ENCODE measurements around the gene LRIG1.

LRIG1 gene

DNA sequence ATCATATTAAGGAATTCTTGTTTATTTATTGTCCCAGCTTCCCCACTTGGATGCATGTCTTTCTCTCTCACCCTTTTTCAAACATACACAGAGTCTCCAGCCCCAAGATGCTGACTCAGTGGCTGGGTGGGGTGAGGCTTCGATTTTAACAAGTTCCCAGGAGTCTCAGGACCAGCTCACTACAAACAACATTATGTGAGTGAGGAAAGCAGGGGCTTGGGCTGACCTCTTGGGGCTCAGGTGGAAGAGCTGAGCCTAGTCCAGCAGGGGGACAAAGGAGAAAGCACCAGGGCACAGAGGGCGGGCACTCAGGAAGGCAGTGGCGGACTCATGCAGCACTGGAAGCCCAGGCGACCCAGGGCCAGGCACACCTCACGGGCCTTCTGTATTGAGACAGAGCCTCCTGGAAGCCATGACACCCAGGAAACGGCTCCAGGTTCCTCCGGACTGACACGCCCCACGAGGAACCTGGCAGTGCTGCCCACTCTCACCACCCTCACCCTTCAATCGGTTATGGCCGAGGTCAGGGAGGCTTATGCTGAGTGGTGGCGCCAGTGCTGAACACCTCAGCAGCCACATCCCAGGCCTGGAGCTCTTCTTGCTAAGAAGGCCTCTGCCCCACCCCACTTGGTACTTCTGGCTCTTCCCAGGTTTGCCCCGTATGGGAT lies 97.4 kb downstream of the LRIG1 start:
- DNase-seq (ENCODE audit: low spot score): no peak

DNA sequence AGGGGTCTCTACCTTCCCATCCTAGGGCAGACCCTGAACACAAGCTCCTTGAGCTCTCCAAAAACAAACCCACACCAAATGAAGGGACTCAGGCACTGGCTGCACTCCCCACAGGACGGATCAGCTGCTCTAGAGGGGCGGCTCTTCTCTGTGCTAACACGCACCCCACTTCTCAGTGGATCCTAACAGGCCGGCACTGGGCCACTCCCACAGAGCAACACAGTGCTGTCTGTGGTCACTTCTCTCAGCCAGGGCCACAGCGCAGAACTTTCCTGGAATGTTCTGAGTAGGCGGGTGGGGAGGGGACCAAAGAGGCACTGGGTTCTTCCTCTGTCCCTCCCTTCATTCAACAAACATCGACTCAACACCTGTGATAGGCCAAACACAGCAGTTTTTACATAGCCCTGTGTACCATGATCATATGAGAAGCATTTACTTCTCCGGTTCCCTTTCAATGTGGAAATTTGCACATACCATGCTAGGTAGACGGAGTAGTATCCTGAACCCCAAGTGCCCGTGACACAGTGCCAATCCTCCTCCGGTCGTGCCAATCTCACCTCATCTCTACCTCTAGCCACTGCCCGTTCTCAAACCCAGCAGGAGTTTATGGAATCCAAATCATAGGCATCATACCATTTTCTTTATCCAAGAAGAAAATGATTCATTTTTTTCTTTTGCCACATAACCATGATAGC lies 98.1 kb downstream of the LRIG1 start:
- DNase-seq (ENCODE audit: low spot score): no peak

DNA sequence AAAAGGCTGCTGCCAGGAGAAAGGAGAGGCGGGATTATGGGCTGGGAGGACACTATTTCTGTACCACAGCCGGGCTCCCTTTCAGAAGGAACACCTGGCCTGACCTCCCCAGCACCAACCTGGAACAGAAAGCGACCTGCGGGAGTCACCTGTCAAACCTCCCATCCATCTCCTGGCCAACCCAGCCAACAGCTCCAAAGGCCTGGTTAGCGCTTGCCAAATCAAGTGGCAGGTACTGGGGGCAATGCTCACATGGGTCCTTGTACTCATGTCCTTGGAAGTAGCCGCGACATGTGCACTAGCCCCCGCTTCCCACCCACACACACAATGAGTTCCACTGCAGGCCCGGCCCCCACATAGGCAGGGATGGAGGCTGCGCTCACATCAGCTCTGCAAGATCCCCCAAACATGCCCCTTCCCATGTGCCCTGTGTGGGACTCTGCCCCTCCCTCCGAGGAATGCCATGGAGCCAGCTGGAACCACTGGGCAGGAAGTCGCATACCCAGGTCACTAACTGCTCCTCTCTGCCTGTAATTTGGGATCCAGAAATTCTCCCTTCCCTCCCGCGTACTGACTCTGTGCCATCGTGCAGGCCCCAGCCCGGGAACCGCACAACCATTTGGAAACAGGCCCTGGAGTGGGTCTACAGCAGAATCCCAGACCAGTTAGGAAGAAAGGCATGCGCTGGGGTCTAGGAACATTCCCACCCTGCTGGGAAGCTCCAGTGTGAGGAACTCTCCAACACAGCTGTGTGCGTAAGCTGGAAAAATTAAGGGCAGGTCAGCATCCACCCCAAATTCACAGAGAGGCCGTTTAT lies 98.9 kb downstream of the LRIG1 start:
- DNase-seq (ENCODE audit: low spot score): no peak

DNA sequence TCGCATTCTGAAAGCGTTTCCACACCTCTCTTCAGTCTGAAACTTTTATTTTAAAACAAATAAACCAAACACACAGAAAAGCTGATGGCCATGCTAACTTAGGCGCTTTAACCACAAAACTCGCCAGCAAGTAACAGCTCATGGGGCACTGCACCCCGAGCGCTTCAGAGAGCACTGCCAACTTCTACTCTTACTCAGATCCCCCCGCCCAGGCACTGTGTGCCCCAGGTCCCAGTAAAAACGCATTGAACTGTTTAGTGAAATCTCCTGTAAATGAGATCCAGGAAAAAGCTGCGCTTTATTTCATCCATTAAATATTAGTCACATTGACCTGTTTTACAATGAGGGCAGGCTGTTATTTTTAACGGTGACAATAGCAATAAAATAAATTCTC lies 99.7 kb downstream of the LRIG1 start:
- no peak for DNase-seq (ENCODE audit: low spot score)

DNA sequence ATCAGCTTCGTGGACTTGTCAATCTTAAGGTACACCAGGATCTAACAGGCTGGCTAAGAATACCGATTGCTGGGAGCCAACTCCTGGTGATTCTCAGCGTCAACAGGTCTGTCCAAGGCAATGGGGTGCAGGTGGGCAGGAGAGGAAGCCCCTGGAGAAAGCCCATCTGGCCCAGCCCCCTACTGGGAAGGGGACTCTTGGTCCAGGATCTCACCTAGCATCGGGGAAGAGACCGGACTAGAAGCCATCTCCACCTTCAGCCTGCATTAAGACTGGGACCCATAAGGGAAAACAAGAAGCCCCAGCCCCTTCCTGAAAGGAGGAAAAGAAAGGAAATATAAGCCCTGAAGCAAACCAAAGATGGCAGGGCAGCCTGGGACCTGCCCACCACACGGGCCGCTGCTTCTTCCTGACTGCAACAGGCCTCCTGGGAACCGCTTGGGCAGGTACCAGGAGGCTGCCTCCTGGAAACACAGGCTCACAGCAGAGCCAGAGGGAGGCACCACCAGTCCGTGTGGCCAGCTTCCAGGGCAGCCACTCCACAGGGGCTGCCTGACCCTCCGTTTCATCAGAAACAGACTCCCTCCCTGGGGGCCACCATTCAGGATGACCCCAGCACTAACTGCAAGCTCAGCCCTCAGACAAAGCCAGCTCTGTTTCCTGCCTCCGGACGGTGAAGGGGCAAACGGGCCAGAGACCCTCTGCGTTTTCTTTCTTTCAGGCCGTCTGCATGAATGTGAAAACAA lies 100.2 kb downstream of the LRIG1 start:
- no peak for DNase-seq (ENCODE audit: low spot score)

DNA sequence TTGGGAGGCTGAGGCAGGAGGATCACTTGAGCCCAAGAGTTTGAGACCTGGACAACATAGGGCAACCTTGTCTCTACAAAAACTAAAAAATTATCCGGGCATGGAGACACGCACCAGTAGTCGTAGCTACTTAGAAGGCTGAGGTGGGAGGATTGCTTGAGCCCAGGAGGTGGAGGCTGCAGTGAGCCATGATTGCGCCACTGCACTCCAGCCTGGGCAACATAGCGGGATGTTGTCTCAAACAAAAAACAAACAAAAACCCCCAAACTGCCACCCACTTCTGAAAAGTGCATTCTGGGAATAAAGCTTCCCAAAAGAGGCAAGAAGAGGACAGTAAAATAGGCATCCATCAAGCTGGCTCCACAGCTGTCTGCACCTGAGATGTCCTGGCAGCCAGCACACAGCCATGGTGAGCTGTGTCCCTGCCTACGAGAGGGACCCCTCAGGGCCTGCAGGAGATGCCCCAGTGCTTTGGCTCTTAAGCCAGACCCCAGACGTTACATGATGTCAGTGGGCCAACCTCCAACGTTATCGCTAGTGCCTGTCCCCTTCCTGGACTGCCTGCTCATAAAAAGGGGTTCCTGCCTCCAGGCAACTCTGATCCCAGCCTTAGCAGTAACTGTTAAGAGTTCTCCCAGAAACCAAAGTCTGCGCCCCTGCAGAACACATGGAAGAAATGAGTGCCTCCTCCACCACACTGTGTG lies 101.1 kb downstream of the LRIG1 start:
- DNase-seq (ENCODE audit: low spot score): no peak

DNA sequence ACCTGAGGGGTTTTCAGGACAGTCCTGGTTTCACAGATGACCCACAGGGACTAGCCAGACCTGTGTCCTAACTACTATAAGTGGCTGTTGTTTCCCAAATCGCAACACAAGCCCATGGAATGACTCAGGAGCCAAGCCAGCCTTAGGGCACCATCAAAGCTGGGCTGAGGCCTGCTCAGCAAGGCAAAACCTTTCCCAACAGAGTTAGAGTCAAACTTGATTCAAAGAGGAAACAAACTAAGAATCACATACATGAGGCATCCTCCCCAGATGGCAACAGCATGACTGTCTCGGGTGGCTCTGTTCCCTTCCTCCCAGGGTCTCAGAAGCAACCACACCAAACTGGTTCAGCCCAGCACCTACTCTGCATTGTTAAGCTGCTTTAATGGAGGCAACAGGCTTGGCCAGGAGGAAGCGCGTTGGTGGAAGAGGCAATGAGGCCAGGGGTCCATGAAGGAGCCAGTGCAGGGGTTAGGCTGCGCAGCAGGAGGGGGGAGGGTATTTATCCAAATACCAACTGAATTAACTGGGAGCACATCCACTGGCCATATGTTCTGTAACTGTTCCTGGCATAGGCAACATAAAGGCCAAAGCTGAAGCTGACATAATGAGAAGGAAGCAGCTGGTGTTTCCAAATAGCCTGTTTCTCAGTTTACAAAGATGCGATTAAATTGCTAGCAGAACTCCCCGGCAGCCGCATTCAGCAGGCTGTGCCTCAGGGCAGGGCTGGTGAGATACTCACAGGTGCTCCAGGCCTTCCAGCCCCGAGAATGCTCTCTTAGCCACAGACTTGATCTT lies 102.4 kb downstream of the LRIG1 start:
- DNase-seq (ENCODE audit: low spot score): no peak

DNA sequence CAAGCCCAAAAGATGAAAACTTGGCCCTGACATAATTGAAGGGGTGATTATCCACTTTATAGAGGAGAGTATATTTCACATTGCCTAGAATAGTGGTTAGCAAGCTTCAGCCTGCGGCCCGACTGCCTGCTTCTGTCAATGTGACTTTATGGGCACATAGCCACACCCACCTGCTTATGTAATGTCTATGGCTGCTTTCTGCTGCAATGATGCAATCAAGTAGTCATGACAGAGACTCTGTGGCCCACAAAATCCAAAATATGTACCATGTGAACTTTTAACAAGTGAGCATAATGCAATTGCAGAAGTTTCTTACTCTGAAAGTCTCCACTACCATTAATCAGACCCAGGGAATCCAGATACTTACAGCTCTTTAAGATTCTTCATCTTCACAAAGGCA lies 103.1 kb downstream of the LRIG1 start:
- no peak for DNase-seq (ENCODE audit: low spot score)

DNA sequence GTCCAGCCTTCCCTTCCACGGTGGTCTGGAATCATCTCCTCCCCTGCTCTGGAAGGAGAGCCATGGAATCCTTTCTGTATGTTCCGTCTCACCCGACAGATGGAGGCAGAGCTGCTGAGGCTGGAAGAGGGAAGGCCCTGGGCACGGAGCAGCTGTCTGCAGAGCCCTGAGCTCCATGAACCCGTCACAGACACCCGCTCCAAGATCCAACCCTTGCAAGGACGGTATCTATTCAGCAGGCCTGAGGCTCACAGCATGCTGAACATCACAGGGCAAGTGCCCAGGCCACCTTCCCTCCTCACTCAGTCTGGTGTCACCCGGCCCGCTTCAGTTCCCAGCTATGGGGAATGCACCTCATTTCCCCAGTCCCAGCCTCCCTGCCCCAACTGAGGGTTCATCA lies 103.9 kb downstream of the LRIG1 start:
- no peak for DNase-seq (ENCODE audit: low spot score)

DNA sequence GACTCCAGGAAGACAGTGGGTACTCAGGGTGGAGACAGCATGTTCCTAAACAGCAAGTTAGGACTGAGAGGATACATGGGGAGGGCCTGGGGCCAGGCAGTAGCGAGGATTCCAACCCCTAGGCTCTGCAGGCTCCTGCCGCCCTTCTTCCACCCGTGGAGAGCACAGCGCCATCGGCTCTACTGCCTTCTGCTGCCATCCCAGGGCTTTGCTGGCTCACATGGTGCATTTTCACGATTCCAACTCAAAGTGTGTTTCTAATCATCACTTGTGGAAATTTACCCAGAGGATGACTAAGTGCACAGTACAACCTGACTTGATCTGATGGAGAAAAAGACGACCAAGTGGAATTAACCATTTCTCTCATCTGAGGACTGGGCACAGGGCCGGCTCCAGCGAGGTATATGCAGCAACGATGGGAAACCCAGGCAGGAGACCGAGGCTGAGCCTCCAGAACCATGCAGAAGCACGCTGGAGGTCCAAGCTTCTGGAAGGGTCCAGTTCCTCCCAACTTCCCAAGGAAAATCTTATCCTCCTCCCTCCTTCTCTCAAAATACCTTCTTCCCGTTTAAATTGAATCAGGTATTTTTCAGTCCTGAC lies 104.6 kb downstream of the LRIG1 start:
- DNase-seq (ENCODE audit: low spot score): no peak

DNA sequence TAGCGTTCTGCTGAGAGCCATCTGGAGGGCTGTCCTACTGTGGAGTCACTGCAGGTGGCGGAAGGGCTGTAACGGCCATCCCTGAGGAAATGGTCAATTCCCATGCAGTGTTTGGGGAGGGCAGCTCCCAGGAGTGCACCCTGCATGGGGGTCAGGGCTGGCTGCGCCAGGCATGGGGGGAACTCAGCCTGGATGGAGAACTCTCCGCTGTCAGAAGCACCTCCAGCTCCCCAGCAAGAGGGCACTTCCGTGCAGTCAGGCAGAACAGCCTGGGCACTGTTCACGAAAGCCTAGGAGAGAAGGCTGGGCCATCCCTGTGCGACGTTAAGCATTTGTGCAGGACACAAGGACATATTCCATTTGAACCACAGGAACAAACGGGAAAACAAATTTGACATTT lies 105.2 kb downstream of the LRIG1 start:
- DNase-seq (ENCODE audit: low spot score): no peak

DNA sequence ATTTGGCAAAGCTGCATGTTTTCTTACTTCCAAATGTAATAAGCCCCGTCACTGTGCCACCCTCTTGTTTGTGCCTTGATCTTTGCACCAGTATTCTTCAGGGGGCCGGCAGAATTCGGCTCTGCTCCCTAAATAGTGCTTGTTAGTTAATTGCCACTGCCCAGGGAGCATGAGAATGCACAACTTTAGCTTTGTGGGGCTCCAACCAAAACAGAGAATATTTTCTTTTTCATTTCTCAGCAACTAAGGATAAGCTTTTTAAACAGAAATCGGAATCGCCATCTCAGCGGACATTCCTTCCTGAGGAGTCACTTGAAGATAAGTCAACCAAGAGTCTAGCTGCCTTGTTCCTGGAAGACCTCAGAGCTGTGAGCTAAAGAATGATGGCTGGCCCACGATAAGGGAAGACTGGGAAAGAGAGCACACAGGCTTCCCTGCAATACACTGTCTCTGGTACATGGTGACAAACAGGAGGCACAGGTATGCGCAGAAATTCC lies 106.0 kb downstream of the LRIG1 start:
- DNase-seq (ENCODE audit: low spot score): no peak

DNA sequence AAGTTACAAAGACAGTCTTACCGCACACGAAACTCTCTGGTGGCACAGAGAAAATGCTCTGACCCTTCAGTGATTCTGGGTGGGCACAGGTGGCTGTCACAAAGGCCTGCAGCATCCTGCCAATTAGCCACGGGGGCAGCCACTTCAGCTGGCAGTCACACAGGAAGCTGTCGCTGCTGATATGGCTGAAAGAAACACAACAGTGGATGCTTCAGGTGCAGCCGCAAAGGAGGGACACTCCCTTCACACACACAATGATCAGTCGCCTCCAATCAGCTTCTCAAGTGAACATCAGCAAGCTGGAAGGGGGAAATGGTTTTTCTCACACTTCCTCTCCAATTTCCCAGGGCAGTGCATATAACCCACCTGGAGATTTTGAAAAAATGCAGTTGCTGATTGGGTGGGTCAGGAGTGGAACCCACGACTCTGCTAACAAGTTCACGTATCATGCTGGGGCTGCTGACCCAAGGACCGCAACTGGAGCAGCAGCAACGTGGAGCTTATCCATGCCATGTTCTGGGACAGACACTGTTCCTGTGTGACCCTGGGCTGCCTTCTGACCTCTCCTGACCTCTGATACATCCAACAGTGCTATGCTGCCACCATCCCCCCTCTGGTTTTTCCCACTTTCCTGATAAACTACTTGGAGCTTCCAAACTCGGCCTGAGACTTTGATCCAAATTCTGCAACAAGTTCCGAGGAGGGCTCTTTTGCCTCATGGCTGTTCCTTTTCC lies 106.6 kb downstream of the LRIG1 start:
- no peak for DNase-seq (ENCODE audit: low spot score)

DNA sequence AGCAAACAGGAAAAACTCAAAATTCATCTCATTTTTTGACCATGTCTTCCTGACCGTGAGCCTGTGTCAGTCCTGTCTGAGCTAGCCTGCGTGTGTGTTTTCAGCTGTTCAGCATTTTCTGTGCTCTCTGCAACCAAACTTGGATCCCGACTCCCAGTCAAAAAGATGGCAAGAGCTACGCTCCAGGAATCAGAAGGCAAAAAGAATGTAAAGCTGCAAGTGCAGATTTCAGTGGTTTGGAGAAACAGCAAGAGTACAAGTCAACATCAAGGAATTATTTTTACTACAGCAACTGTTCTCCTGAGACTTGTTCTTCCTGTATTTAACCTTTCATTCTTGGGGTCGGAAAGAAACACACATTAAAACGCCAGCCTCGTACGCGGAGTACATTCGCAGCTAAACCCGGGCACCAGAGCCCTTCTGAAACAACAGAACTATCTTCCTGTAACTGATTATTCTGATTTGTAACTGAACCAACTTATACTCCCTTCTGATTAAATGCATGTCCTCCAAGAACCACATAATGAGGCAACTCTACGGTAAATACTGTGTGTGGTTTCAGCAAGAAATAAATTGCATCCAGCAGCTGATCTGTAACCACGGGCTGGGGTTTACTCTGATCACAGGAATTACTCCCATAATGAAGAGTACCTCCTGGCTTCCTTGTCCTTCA lies 107.4 kb downstream of the LRIG1 start:
- DNase-seq (ENCODE audit: low spot score): no peak

DNA sequence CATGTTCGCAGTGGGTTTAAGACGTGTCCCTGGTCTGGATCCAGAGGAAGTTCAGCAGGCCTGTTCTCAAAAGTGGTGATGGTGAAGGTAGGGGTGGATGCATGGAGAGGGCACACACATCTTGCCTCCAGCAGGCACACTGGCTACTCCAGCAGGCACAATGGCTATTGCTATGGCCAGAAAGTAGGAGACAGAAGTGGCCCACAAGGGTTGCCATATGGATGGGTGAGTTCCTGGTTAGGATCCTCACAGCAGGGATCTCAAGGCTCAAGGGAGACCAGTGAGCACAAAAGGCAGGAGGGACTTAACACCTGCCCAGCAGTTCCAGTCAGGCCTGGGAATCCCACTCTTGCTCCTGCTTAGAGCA lies 107.9 kb downstream of the LRIG1 start:
- no peak for DNase-seq (ENCODE audit: low spot score)

DNA sequence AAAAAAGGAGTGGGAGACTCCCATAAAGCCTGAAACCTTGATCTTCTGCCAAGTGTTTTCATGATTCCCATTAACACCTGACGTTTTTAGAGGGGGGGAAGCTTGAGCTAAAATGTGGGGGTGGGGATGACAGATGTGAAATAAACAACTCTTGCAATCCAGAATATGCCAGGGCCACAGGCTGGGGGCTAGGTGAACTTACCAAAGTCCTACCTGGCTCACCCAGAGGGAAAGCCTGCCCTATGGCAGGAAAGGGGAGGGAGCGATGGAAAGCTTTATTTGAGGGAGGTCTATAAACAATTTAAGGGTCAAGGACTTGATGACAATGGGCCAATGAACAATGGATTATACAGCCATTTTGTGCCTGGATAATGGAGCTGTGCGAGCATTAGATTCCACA lies 108.3 kb downstream of the LRIG1 start:
- no peak for DNase-seq (ENCODE audit: low spot score)

DNA sequence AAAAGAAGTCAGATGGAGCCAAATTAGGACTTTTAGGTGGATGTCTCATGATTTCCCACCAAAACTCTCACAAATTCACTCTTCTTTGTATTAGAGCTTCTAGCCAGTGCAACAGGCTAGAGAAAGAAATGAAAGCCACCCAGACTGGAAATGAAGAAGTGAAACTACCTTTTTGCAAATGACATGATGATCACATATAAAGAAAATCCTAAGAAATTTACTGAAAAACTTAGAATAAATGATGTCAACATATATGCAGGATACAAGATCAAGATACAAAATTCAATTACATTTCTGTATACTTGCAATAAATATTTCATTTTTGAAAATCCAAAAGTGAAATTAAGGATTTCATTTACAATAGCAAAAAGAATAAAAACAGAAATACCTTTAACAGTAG lies 110.8 kb downstream of the LRIG1 start:
- no peak for DNase-seq (ENCODE audit: low spot score)

DNA sequence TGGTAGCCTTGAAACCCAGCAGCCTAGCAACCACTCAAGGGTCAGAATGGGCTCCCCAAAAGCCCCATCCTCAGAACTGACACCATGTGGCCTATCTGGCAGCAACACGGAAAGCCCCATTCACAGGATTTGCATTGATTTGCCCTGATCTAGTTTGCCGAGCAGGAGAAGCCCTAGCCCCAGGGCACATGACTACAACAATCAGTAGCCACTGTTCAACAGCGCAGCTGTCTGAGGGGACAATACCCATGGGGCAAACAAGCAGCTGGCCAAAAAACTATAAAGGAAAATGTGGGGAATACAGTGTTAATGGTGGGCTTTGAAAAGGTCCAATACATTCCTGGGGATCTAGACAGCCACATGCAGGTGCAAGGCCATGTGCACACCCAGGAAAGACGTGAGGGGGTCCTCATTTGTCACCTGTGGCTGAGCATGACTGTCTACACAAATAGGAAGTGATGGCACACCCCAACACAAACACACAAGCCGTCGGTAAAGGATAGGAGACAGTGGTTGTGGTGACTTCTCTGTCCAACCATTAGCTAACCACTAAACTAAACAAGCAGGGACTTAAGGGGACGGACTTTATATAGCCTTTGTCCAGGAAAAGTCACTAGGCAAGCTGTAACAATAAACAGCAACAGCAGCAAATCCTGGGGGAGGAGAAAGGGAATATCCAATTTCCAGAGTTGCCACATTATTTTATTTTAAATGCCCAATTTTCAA lies 113.7 kb downstream of the LRIG1 start:
- DNase-seq (ENCODE audit: low spot score): peak; percentile 83

Data from globus pallidus (tissue), 1 donor.